ENCODE results near the gene DGCR2.

DNA sequence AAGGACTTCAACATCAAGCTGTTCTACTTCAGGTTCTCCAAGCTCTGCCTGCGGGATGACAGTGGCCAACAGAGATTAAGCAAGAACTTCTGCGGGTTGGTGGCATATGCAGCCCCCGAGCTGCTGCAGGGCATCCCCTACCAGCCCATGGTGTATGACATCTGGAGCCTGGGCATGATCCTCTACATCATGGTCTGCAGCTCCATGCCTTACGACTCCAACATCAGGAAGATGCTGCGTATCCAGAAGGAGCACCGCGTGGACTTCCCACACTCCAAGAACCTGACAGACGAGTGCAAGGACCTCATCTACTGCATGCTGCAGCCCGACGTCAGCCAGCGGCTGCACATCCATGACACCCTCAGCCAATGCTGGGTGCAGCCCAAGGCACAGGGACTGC is 2.8 kb upstream of the DGCR2 start:
- TF ChIP-seq CTCF (IDR thresholded peaks at IDR 0.05) (no peak), POLR2A (IDR thresholded peaks at IDR 0.05) (no peak)

Data from adrenal gland (tissue), 5 donors.